ENCODE data around the gene HSD17B12. TPM values are rescaled to one million over a fixed set of nuclear protein-coding genes. Genes with fewer than 3 reads are reported as not detected.

HSD17B12 gene
- polyA plus RNA-seq, 1 experiment: 67.7 TPM

DNA sequence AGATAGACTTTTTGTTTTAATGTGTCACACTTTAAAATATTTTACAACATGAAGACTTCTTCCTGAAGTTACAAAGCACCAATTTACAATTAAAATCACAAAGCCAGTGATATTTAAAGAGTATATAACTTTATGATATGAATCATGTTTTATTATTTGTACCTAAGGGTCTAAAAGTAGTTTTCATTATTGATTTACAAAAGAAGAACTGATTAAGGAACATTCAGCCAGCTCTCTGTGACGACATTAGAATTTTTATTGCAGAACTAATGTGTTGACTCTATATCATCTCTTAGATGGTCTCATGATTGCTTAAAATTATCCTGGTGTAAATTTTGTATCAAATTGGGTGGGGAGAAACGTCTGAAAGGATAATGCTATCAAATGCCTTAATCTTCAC is 117.3 kb downstream of the HSD17B12 start:
- TF ChIP-seq, protein P1, sequence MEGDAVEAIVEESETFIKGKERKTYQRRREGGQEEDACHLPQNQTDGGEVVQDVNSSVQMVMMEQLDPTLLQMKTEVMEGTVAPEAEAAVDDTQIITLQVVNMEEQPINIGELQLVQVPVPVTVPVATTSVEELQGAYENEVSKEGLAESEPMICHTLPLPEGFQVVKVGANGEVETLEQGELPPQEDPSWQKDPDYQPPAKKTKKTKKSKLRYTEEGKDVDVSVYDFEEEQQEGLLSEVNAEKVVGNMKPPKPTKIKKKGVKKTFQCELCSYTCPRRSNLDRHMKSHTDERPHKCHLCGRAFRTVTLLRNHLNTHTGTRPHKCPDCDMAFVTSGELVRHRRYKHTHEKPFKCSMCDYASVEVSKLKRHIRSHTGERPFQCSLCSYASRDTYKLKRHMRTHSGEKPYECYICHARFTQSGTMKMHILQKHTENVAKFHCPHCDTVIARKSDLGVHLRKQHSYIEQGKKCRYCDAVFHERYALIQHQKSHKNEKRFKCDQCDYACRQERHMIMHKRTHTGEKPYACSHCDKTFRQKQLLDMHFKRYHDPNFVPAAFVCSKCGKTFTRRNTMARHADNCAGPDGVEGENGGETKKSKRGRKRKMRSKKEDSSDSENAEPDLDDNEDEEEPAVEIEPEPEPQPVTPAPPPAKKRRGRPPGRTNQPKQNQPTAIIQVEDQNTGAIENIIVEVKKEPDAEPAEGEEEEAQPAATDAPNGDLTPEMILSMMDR (IDR thresholded peaks at IDR 0.05; ENCODE audit: insufficient read depth, low read depth, low read length): no peak
- no peaks in the 10 kb centered on the region; the same call in 1 of the 2 replicates for H3K36me3 ChIP-seq (ENCODE audit: control insufficient read depth, insufficient read depth, low read length)
- ChIA-PET POLR2A (no interaction called here), CTCF (no interaction called here)
- H3K27me3 ChIP-seq (ENCODE audit: control insufficient read depth, insufficient read depth, low read length): no peaks in the 10 kb centered on the region
- DNase-seq (ENCODE audit: low read depth): no peak
- H3K4me3 ChIP-seq (ENCODE audit: low read depth, low read length): no peak overlapping the region

DNA sequence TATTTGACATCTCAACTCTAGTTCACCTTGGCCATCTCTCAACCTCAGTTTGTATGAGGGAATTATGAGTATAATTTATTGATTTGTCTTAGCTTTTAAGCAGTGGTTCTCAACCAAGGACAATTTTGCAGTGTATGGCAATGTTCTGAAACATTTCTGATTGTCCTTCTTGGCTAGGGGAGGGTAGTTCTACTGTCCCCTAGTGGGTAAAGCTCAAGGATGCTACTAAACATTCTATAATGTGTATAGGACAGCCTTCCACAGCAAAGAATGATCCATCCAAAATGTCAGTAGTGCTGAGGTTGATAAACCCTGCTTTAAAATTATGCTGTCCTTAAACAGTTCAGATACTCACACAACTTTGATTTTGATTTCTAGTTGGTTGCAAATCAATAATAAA is 122.0 kb downstream of the HSD17B12 start:
- DNase-seq (ENCODE audit: low read depth): no peak
- TF ChIP-seq, protein P1 (IDR thresholded peaks at IDR 0.05; ENCODE audit: insufficient read depth, low read depth, low read length): peak; percentile 34
- Histone ChIP-seq H3K4me3 (ENCODE audit: low read depth, low read length) (no peak overlapping the region), H3K36me3 (ENCODE audit: control insufficient read depth, insufficient read depth, low read length) (no peaks in the 10 kb centered on the region), H3K27me3 (ENCODE audit: control insufficient read depth, insufficient read depth, low read length) (no peaks in the 10 kb centered on the region)
- CTCF ChIA-PET: interaction anchor here (1.3 to 1.7 kb wide), 6 partner anchors 14 to 234 kb away, joined by 4 to 7 read pairs (median 4); no protein-coding TSS in a partner anchor
- POLR2A ChIA-PET: no interaction called here

DNA sequence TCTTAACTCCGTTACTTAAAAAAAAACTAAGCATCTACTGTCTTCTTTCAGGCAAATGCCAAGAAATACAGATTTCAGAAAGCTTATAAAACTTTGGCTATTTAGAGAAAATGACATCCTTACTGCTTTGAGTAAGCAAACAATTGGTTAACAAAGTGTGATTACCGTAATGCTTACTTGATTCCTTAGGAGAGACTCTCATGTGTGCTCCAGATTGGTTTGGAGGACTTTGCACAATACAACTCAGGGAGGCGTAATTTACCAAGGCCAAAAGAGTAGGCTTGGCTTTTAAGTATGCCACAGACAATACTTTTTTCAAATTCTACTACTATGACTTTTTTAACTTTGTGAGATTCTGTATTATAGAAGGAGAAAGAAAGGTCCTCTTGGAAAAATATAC is 123.2 kb downstream of the HSD17B12 start:
- no peaks in the 10 kb centered on the region for H3K27me3 ChIP-seq (ENCODE audit: control insufficient read depth, insufficient read depth, low read length)
- POLR2A ChIA-PET: no interaction called here
- no peak overlapping the region for H3K4me3 ChIP-seq (ENCODE audit: low read depth, low read length)
- no peak for DNase-seq (ENCODE audit: low read depth)
- TF ChIP-seq, protein P1 (IDR thresholded peaks at IDR 0.05; ENCODE audit: insufficient read depth, low read depth, low read length): no peak
- CTCF ChIA-PET: no interaction called here
- no peaks in the 10 kb centered on the region for H3K36me3 ChIP-seq (ENCODE audit: control insufficient read depth, insufficient read depth, low read length)

DNA sequence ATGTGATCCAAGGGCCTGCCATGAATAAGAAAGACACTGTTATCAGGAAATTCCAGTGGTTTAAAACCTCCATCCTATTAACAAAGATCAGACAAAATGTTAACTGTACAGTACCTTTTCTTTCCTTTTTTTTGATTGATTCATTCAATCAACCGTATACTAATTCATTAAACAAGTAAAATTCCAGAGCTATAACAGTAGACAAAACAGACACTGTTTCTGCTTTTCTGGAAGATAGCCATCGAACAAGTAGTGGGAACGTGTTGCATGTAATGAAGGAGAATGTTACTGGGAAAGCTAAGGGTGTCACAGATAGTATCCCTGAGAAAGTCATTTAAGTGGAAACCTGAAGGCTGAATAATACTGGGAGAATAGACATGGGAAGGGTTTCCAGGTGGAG is 126.4 kb downstream of the HSD17B12 start:
- H3K36me3 ChIP-seq (ENCODE audit: control insufficient read depth, insufficient read depth, low read length): no peaks in the 10 kb centered on the region
- POLR2A ChIA-PET: no interaction called here
- H3K4me3 ChIP-seq (ENCODE audit: low read depth, low read length): no peak overlapping the region
- H3K27me3 ChIP-seq (ENCODE audit: control insufficient read depth, insufficient read depth, low read length): no peaks in the 10 kb centered on the region
- no peak for DNase-seq (ENCODE audit: low read depth)
- CTCF ChIA-PET: interaction anchor here (0.9 to 2.1 kb wide), 2 partner anchors 18 to 45 kb away, joined by 4 to 8 read pairs; no protein-coding TSS in a partner anchor
- TF ChIP-seq, protein P1 (IDR thresholded peaks at IDR 0.05; ENCODE audit: insufficient read depth, low read depth, low read length): no peak

DNA sequence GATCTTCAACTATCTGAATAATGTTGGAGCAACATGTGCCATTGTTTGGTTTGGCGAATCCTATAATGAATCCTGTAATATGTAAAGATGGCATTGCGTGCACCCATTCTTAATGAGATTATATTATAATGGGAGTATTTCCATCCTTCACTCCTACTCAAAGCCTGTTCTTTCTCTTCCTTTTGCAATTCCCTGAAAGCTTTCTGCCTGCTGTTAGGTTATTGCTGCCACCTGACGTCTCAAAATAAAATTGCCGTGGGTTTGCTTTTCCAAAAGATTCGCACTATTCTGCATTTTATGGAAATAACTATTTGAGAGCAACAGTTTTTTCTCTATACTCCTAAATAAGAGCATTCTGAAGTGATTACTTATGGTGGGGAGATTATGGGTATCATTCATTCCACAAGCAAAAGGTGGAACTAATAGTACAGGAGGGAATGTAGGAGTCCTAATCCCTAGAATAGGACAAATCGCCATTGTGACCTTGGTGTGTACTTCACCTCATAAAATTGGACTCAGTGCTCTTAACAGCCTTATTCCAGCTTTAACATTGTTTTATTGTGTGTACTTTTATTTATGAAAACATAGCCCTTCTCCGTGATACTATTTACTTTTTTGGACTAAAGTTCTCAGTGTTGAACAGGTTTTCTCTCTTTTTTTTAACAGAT is 130.5 kb downstream of the HSD17B12 start:
- ChIA-PET CTCF (no interaction called here), POLR2A (no interaction called here)
- Histone ChIP-seq H3K4me3 (ENCODE audit: low read depth, low read length) (no peak overlapping the region), H3K27me3 (ENCODE audit: control insufficient read depth, insufficient read depth, low read length) (no peaks in the 10 kb centered on the region), H3K36me3 (ENCODE audit: control insufficient read depth, insufficient read depth, low read length) (no peaks in the 10 kb centered on the region)
- TF ChIP-seq, protein P1 (IDR thresholded peaks at IDR 0.05; ENCODE audit: insufficient read depth, low read depth, low read length): peak; percentile 42; the same call in 1 of the 2 replicates
- no peak for DNase-seq (ENCODE audit: low read depth)

Data from BJ (cell line).